Adrenal gland (tissue), 12 donors: ENCODE data around the gene FHOD3. TPM values are rescaled to one million over a fixed set of nuclear protein-coding genes. Genes with fewer than 3 reads are reported as not detected.

ENCODE experiments used
- DNase-seq, 7 donors: peaks; one replicate each; pipeline ENCODE4 v3.0.0-alpha.2; 2019 to 2020
- H3K27ac ChIP-seq, 5 donors: fragments of 200-600 bp; sonication (generic) in 4 of 5; 1 replicate in 3 of 5; 2 replicates in 2 of 5; pipeline versions ENCODE4 v1.5.1 to v1.8.0; 2016 to 2020; ENCODE audit warnings: mild to moderate bottlenecking in 1 of 5
- H3K27me3 ChIP-seq: fragments of 200-600 bp; 2 replicates; pipeline ENCODE4 v1.8.0; 2021
- H3K36me3 ChIP-seq, 2 donors: fragments of 200-600 bp; replicated peaks in 1 of 2; 1 replicate in 1 of 2; 2 replicates in 1 of 2; pipeline versions ENCODE4 v1.5.1 to v1.8.0; 2018 to 2022
- H3K4me1 ChIP-seq, 2 donors: fragments of 200-600 bp; replicated peaks in 1 of 2; 1 replicate in 1 of 2; 2 replicates in 1 of 2; pipeline versions ENCODE4 v1.5.1 to v1.8.0; 2018 to 2021
- H3K4me3 ChIP-seq, 4 donors: fragments of 200-600 bp; sonication (generic) in 3 of 4; one replicate each; pipeline ENCODE4 v1.5.1; 2016 to 2018
- H3K9me3 ChIP-seq, 3 donors: fragments of 200-600 bp; sonication (generic) in 1 of 3; replicated peaks in 1 of 3; 1 replicate in 2 of 3; 2 replicates in 1 of 3; pipeline versions ENCODE4 v1.5.1 to v1.8.0; 2016 to 2021
- POLR2A ChIP-seq, 2 donors: fragments of 450-650 bp; IDR thresholded peaks; one replicate each; pipeline ENCODE4 v1.6.1; 2017; ENCODE audit warnings: antibody characterized with exemption in 2 of 2, mild to moderate bottlenecking in 2 of 2, moderate library complexity in 1 of 2
- WGBS, 4 donors: extraction: QIAGEN DNeasy Blood & Tissue Kit in 2 of 4; methylation state at CpG; one replicate each; pipeline versions ENCODE4 v1.1.5 to v1.1.7; 2013 to 2017; 5-methylcytosine and 5-hydroxymethylcytosine counted together
- intact Hi-C, 2 donors: fragments of 100-400 bp; cut with DNase I; formaldehyde crosslinking; loops; one replicate each; pipeline versions ENCODE4 v1.14.1 to v1.15.0; 2022 to 2023
- polyA plus RNA-seq, 3 donors: library from polyadenylated mRNA; stranded (reverse); fragments of 200-250 nt in 2 of 3; fragments of 350-450 nt in 1 of 3; fragmentation: Illumina TruSeq in 1 of 3; extraction: RNeasy Lipid Tissue Mini Kit (QIAGEN cat#74804) in 1 of 3; gene quantifications; one replicate each; pipeline ENCODE4 v1.2.3, GENCODE V29; 2013 to 2014
- total RNA-seq, 9 donors: library from RNA; depleted of rRNA in 4 of 9; stranded (reverse); fragments of >200 nt in 4 of 9; fragments of 120-200 nt in 1 of 9; fragmentation: NEBNext Ultra II Directional in 1 of 9; extraction: Animal tissue kit (Norgen Biotek cat#: 25700) in 1 of 9; gene quantifications; one replicate each; pipeline versions ENCODE4 v1.1.0 to v1.2.4, GENCODE V29; 2013 to 2023
- TF ChIP-seq, protein P1 (sequence below), 6 experiments: fragments of 450-650 bp in 4 of 6; fragments of 200-600 bp in 2 of 6; sonication (generic) in 1 of 6; IDR thresholded peaks; 1 replicate in 5 of 6; 2 replicates in 1 of 6; pipeline versions ENCODE4 v1.5.1 to v1.8.0; 2016 to 2021; ENCODE audit warnings: antibody characterized with exemption in 6 of 6, mild to moderate bottlenecking in 2 of 6, moderate library complexity in 1 of 6
- donor health status: healthy with polysubstance abuse.
- donor health status: Bipolar disorder and iron deficiency.
- donor health status: DM: yes; HTN: yes; CAD: no.
- donor health status: DM: no; HTN: no; CAD: no.
- donor health status: DM: no; HTN: no; CAD: no.
- donor health status: DM: yes; HTN: yes; CAD: no.

The FHOD3 gene
- total and polyA plus RNA-seq, 12 donors, result 17.5 to 87.9 (median 48.5) TPM

DNA sequence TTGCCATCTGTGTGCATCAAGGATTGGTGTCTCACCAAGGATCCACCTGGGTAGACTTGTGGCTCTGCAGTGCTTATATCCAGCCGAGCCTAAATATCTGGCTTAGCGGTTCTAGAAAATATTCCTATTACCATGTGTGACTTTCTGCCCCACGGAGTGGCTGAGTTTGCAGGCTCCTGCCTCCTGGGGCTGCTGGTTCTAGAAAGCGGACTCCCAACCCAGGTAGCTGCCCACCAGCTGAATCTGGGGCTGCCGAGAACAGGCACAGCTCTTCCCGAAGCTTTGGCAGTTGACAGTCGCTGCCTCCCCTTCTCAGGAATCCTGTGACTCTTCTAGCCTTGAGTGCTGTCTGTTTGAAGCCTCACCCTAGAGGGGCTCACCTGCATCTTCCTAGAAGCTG is 426.7 kb downstream of the FHOD3 start:
- Histone ChIP-seq H3K36me3 (no peaks in the 10 kb centered on the region), H3K9me3 (no peaks in the 10 kb centered on the region), H3K4me1 (peaks cover 16% of the 10 kb centered on the region in 2 donors), H3K27me3 (no peaks in the 10 kb centered on the region), H3K4me3 (no peak overlapping the region), H3K27ac (no peak overlapping the region)
- DNase-seq, result peak in 1 of 7 donors; percentile 45
- WGBS, 4 donors, result 89 to 94% (median 91%) methylated on average over 6 to 7 of the region's 7 CpGs
- no peak for TF ChIP-seq POLR2A (IDR thresholded peaks at IDR 0.05)
- TF ChIP-seq, protein P1, sequence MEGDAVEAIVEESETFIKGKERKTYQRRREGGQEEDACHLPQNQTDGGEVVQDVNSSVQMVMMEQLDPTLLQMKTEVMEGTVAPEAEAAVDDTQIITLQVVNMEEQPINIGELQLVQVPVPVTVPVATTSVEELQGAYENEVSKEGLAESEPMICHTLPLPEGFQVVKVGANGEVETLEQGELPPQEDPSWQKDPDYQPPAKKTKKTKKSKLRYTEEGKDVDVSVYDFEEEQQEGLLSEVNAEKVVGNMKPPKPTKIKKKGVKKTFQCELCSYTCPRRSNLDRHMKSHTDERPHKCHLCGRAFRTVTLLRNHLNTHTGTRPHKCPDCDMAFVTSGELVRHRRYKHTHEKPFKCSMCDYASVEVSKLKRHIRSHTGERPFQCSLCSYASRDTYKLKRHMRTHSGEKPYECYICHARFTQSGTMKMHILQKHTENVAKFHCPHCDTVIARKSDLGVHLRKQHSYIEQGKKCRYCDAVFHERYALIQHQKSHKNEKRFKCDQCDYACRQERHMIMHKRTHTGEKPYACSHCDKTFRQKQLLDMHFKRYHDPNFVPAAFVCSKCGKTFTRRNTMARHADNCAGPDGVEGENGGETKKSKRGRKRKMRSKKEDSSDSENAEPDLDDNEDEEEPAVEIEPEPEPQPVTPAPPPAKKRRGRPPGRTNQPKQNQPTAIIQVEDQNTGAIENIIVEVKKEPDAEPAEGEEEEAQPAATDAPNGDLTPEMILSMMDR (IDR thresholded peaks at IDR 0.05), result no peak
- intact Hi-C loops, result no loop called here

DNA sequence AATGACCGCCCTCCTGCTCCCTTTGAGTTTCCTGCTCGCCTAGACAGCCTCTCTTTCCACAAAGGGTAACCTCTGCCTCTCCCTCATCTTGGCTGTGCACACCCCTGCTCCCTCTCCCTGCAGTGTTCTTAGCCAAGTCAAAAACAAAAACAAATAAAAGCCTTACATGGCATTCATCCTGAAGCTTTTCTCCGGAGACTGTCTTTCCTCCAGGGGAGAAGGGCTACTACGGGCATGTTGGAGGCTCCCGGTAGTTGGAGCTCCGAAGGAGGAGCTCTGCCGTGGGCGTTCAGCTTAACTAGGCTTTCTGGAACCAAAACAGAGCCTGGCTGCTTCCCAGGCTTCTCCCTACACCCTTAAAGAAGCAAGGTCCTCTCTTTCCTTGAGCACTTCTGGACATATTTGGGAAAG is 427.1 kb downstream of the FHOD3 start:
- Histone ChIP-seq H3K9me3 (no peaks in the 10 kb centered on the region), H3K27ac (no peak overlapping the region), H3K4me3 (no peak overlapping the region), H3K4me1 (peaks cover 16% of the 10 kb centered on the region in 2 donors), H3K36me3 (no peaks in the 10 kb centered on the region), H3K27me3 (no peaks in the 10 kb centered on the region)
- DNase-seq, result peak in 2 of 7 donors; percentile 13 to 53
- 45 to 82% (median 76%) methylated on average over 7 to 8 of the region's 8 CpGs for WGBS, 4 donors
- intact Hi-C loops, result no loop called here
- TF ChIP-seq, protein P1 (IDR thresholded peaks at IDR 0.05), result no peak
- no peak for TF ChIP-seq POLR2A (IDR thresholded peaks at IDR 0.05)

DNA sequence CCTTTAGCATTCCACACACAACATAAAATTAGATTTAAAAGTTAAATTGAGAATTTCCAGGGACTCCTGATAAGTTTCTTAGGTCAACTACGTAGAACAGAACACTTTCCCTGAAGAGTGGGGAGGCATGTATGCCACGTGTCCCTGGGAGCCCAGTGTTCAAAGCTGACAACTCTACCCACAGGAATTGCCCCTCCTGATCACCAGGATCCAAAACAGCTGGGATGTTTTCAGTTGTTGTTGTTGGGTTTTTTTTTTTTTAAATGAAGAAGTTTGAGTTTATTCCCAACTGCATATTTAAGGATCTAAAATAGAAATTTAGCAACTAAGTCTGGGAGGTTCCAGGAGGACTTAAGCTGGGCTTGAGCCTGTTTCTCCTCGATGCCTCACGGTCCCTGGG is 430.8 kb downstream of the FHOD3 start:
- Histone ChIP-seq H3K27ac (no peak overlapping the region), H3K36me3 (no peaks in the 10 kb centered on the region), H3K4me1 (no peaks in the 10 kb centered on the region), H3K9me3 (no peaks in the 10 kb centered on the region), H3K4me3 (no peak overlapping the region), H3K27me3 (no peaks in the 10 kb centered on the region)
- intact Hi-C loops, result no loop called here
- WGBS, 4 donors, result 76 to 94% (median 86%) methylated on average over 4 of the region's 4 CpGs
- TF ChIP-seq POLR2A (IDR thresholded peaks at IDR 0.05), result no peak
- TF ChIP-seq, protein P1 (IDR thresholded peaks at IDR 0.05), result no peak
- no peak for DNase-seq

DNA sequence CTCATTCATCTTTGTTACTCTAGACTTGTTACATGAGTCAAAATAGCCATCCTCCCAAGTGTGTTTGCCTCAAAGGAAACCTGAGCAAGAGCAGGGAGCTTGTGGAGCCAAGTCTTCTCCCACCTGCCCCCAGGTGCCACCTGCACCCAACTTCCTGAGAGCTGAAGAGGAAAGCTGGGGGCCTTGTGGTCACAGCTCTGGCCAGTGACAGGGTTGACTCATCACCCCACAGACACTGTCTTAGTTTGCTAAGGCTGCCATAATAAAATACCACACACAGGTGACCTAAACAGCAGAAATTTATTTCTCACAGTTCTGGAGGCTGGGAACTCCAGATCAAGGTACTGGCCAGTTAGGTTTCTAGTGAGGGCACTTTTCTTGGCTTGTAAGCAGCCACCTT is 431.7 kb downstream of the FHOD3 start:
- TF ChIP-seq, protein P1 (IDR thresholded peaks at IDR 0.05), result no peak
- TF ChIP-seq POLR2A (IDR thresholded peaks at IDR 0.05), result no peak
- H3K36me3 ChIP-seq, result no peaks in the 10 kb centered on the region
- intact Hi-C loops, result no loop called here
- DNase-seq, result no peak
- no peaks in the 10 kb centered on the region for H3K4me1 ChIP-seq
- no peaks in the 10 kb centered on the region for H3K27me3 ChIP-seq
- no peak overlapping the region for H3K27ac ChIP-seq
- H3K9me3 ChIP-seq, result no peaks in the 10 kb centered on the region
- H3K4me3 ChIP-seq, result no peak overlapping the region
